ENCODE measurements around the gene NOL6. TPM values are rescaled to one million over a fixed set of nuclear protein-coding genes. Genes with fewer than 3 reads are reported as not detected.

The NOL6 gene
- total RNA-seq, 1 experiment from 2014 or later, result 18.6 TPM

DNA sequence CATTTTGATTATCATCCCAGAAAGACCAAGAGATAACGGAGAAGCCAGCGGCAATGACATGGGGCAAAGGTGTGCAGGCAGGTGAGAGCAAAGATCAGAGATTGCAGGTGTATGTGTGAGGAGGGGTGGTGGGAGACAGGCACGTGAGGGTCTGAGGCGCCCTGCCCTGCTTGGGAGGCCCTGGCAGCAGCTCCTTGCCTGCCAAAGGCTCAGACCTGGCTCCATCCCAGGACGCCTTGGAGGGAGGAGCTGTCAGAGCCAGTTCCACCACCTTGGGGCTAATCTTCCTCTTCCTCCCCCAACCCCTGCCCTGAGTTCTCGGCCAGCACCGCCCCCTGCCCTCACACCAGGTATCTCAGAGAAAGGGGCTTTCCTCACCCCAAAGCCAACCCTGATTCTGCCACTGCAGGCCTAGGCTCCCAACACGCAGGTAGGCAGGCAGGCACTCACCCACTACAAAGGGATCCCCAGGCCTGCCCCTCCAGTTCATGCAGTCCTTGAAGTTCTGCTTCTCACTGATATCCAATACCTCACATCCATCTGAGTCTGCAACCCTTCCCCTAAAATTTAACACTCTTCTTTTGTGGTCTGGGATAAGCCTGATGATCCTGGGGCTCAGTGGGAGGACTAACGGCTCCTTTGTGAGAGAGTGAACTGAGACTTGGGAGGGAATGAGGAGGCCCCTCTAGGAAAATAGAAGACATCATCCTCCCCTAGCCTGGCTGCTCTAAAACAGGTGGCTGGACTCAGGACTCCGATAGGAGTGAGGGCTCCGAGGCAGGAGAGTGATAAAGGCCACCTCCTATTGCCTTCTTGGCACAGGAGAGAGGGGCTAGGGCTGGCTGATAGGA, 28.1 kb downstream of the NOL6 start:
- DNase-seq, result no peak
- Histone ChIP-seq H3K27ac (ENCODE audit: low read length) (no peak overlapping the region), H3K4me3 (ENCODE audit: low read length) (no peak overlapping the region)

DNA sequence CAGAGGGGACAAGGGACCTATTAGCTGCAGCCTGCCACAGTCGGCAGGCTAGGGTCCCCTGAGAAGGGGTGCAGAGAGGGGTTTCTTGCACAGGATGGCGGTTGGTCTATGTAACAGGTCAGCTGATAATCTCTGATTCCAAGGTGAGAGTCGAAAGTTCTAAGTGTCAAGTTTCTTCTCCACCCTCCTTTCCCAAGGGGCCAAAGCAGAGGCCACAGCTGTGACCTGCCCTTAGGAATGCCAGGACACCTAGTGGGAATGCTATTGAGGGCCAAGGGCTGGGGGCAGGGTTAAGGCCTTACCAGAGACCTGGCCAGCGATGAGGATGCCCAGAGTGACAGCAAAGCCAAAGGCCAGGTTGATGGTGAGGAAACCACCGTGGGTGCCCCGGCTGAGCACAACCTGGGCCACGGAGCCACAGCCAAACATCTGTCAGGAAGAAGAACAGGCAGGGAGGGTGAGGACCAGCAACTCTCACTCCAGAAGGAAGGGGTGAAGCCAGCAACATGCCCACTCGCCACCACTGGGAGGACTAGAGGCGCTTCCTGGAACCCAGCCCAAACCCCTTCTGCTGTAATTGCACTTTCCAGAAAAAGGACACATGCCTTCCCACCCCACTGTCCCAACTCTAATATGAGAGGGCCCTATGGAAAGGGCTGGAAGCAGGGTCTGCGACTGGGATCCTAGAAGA, 30.1 kb downstream of the NOL6 start:
- DNase-seq, result no peak
- Histone ChIP-seq H2AFZ (ENCODE audit: low read length) (no peak overlapping the region), H3K4me2 (ENCODE audit: low read depth, low read length, poor library complexity, severe bottlenecking) (no peak overlapping the region), H4K20me1 (ENCODE audit: insufficient read depth, low read depth, low read length) (no peaks in the 10 kb centered on the region), H3K27ac (ENCODE audit: low read length) (no peak overlapping the region), H3K79me2 (ENCODE audit: low read length) (no peaks in the 10 kb centered on the region), H3K36me3 (ENCODE audit: insufficient read depth, low read length) (no peaks in the 10 kb centered on the region), H3K9me3 (ENCODE audit: low read length) (no peaks in the 10 kb centered on the region), H3K27me3 (ENCODE audit: low read length) (no peaks in the 10 kb centered on the region), H3K9me2 (replicated peaks; ENCODE audit: insufficient read depth, low read length) (no peaks in the 10 kb centered on the region), H3K9ac (ENCODE audit: low read length) (no peak overlapping the region), H3K4me1 (ENCODE audit: low read length) (no peaks in the 10 kb centered on the region), H3K4me3 (ENCODE audit: low read length) (no peak overlapping the region)

More for the DNA sequence above, 28.1 kb downstream of the NOL6 start:
- H3K9me3 ChIP-seq (ENCODE audit: low read length), result no peaks in the 10 kb centered on the region
- no peaks in the 10 kb centered on the region for H3K79me2 ChIP-seq (ENCODE audit: low read length)
- no peaks in the 10 kb centered on the region for H4K20me1 ChIP-seq (ENCODE audit: insufficient read depth, low read depth, low read length)
- H3K9ac ChIP-seq (ENCODE audit: low read length), result no peak overlapping the region
- H2AFZ ChIP-seq (ENCODE audit: low read length), result no peak overlapping the region
- H3K4me1 ChIP-seq (ENCODE audit: low read length), result no peaks in the 10 kb centered on the region
- H3K9me2 ChIP-seq (replicated peaks; ENCODE audit: insufficient read depth, low read length), result no peaks in the 10 kb centered on the region
- no peak overlapping the region for H3K4me2 ChIP-seq (ENCODE audit: low read depth, low read length, poor library complexity, severe bottlenecking)
- no peaks in the 10 kb centered on the region for H3K27me3 ChIP-seq (ENCODE audit: low read length)
- no peaks in the 10 kb centered on the region for H3K36me3 ChIP-seq (ENCODE audit: insufficient read depth, low read length)

DNA sequence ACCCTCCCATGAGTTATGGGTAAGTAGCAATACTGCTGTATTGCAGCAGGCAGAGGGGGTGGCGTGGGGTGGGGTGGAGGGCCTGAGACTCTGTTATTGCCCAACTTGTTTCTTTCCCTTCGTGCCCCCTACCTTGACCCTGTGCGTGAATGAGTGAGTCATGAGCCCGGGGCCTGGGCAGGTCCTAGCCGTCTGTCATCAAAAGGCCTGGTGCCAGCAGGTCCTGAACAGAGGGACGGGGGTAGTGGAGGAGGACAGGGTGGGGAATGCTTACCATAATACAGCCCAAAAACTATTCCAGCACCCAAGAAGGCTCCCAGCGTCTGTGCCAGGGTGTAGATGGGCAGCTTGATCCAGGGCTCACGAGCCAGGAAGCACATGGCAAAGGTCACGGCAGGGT, 30.7 kb downstream of the NOL6 start:
- Histone ChIP-seq H3K4me2 (ENCODE audit: low read depth, low read length, poor library complexity, severe bottlenecking) (no peak overlapping the region), H3K9me3 (ENCODE audit: low read length) (no peaks in the 10 kb centered on the region), H3K4me3 (ENCODE audit: low read length) (no peak overlapping the region), H2AFZ (ENCODE audit: low read length) (no peak overlapping the region), H3K4me1 (ENCODE audit: low read length) (peaks cover 2% of the 10 kb centered on the region), H4K20me1 (ENCODE audit: insufficient read depth, low read depth, low read length) (no peaks in the 10 kb centered on the region), H3K27me3 (ENCODE audit: low read length) (no peaks in the 10 kb centered on the region), H3K36me3 (ENCODE audit: insufficient read depth, low read length) (no peaks in the 10 kb centered on the region), H3K79me2 (ENCODE audit: low read length) (no peaks in the 10 kb centered on the region), H3K27ac (ENCODE audit: low read length) (no peak overlapping the region), H3K9ac (ENCODE audit: low read length) (no peak overlapping the region), H3K9me2 (replicated peaks; ENCODE audit: insufficient read depth, low read length) (no peaks in the 10 kb centered on the region)
- no peak for DNase-seq

DNA sequence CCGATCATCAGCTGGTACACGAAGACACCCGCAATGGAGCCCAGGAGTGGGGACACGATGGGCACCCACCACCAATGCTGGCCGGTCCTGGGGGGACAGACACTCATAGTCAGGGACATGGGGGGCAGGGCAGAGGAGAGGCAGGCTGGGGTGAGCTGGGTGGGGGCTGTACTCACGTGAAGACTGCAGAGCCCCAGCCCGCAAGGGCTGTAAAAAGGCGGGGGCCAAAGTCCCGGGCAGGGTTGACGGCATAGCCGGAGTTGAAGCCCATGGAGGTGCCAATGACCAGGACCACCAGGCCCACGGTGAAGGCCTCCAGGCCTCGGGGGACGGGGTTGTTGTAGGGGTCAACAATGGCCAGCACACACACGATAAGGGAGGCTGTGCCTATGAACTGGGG, 31.6 kb downstream of the NOL6 start:
- DNase-seq, result no peak
- no peak overlapping the region for H3K9ac ChIP-seq (ENCODE audit: low read length)
- no peak overlapping the region for H3K27ac ChIP-seq (ENCODE audit: low read length)
- H3K27me3 ChIP-seq (ENCODE audit: low read length), result no peaks in the 10 kb centered on the region
- H3K4me1 ChIP-seq (ENCODE audit: low read length), result peaks cover 5% of the 10 kb centered on the region
- no peaks in the 10 kb centered on the region for H3K36me3 ChIP-seq (ENCODE audit: insufficient read depth, low read length)
- no peaks in the 10 kb centered on the region for H3K9me2 ChIP-seq (replicated peaks; ENCODE audit: insufficient read depth, low read length)
- H3K79me2 ChIP-seq (ENCODE audit: low read length), result no peaks in the 10 kb centered on the region
- H4K20me1 ChIP-seq (ENCODE audit: insufficient read depth, low read depth, low read length), result no peaks in the 10 kb centered on the region
- no peak overlapping the region for H3K4me3 ChIP-seq (ENCODE audit: low read length)
- no peaks in the 10 kb centered on the region for H3K9me3 ChIP-seq (ENCODE audit: low read length)
- no peak overlapping the region for H2AFZ ChIP-seq (ENCODE audit: low read length)
- H3K4me2 ChIP-seq (ENCODE audit: low read depth, low read length, poor library complexity, severe bottlenecking), result no peak overlapping the region

DNA sequence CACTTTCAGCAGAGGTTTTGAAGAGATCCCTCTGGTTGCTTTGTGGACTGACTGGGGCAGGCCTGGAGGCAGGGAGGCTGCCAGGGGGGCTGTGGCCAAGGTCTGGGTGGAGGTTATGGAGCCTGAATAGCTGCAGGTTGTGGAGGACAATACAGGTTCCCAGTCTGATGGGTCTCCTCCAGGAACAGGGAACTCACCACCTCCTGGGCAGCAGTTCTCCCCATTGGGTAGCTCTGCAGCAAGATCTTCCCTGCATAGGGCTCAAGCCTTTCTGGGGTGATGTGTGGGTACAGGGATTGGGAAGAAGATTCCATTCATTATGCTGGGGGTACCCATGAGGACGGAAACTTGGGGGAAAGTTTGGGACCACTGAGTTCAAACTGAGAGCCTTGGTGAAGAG, 33.1 kb downstream of the NOL6 start:
- Histone ChIP-seq H3K27ac (ENCODE audit: low read length) (no peak overlapping the region), H3K4me2 (ENCODE audit: low read depth, low read length, poor library complexity, severe bottlenecking) (no peak overlapping the region), H3K36me3 (ENCODE audit: insufficient read depth, low read length) (no peaks in the 10 kb centered on the region), H2AFZ (ENCODE audit: low read length) (no peak overlapping the region), H3K4me1 (ENCODE audit: low read length) (peaks cover 5% of the 10 kb centered on the region), H3K27me3 (ENCODE audit: low read length) (no peaks in the 10 kb centered on the region), H3K9me2 (replicated peaks; ENCODE audit: insufficient read depth, low read length) (no peaks in the 10 kb centered on the region), H4K20me1 (ENCODE audit: insufficient read depth, low read depth, low read length) (no peaks in the 10 kb centered on the region), H3K9me3 (ENCODE audit: low read length) (no peaks in the 10 kb centered on the region), H3K9ac (ENCODE audit: low read length) (no peak overlapping the region), H3K79me2 (ENCODE audit: low read length) (no peaks in the 10 kb centered on the region), H3K4me3 (ENCODE audit: low read length) (no peak overlapping the region)
- no peak for DNase-seq

DNA sequence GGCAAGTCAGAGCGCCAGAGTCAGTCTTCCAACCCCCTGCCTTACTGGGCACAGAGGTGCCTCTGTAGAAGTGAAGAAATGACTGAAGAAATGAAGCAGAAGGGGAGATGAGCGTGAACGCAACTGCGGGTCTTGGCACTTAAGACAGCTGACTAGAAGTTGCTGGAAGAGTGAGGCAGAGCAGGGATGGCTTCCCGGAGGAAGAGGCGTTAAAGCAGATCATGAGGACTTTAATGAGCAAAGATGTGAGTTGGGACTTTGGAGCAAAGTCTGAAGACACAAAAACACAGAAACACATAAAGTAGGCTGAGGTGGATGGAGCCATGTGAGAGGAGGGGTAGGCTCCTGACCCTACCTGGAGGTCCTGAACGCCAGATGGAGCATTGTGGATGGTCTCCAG, 33.5 kb downstream of the NOL6 start:
- no peaks in the 10 kb centered on the region for H3K9me3 ChIP-seq (ENCODE audit: low read length)
- H3K27ac ChIP-seq (ENCODE audit: low read length), result no peak overlapping the region
- H4K20me1 ChIP-seq (ENCODE audit: insufficient read depth, low read depth, low read length), result no peaks in the 10 kb centered on the region
- H3K27me3 ChIP-seq (ENCODE audit: low read length), result no peaks in the 10 kb centered on the region
- H3K4me1 ChIP-seq (ENCODE audit: low read length), result peaks cover 5% of the 10 kb centered on the region
- H3K36me3 ChIP-seq (ENCODE audit: insufficient read depth, low read length), result no peaks in the 10 kb centered on the region
- no peak for DNase-seq
- no peak overlapping the region for H2AFZ ChIP-seq (ENCODE audit: low read length)
- no peak overlapping the region for H3K4me3 ChIP-seq (ENCODE audit: low read length)
- no peaks in the 10 kb centered on the region for H3K79me2 ChIP-seq (ENCODE audit: low read length)
- no peak overlapping the region for H3K9ac ChIP-seq (ENCODE audit: low read length)
- no peak overlapping the region for H3K4me2 ChIP-seq (ENCODE audit: low read depth, low read length, poor library complexity, severe bottlenecking)
- H3K9me2 ChIP-seq (replicated peaks; ENCODE audit: insufficient read depth, low read length), result no peaks in the 10 kb centered on the region

DNA sequence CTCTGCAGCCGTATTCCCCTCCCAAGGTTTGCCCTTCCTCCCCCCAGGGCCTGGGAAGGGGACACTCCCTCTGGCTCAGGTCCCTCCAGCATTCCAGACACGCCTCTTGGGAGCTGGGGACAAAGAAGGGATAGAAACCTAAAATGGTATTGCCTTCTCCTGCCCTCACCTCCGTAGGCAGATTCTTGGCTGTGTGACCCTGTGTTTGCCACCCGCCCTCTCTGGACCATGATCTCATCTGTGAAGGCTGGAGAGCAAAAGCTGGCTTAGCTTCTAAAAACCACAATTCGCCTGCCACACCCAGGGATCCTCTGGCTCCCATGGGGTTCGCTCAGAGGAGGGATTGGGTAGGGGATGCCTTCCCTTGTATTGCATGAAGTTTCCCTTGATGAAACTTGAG, 34.0 kb downstream of the NOL6 start:
- no peak overlapping the region for H3K9ac ChIP-seq (ENCODE audit: low read length)
- no peaks in the 10 kb centered on the region for H3K9me2 ChIP-seq (replicated peaks; ENCODE audit: insufficient read depth, low read length)
- H3K4me3 ChIP-seq (ENCODE audit: low read length), result no peak overlapping the region
- no peak for DNase-seq
- H3K4me1 ChIP-seq (ENCODE audit: low read length), result peaks cover 5% of the 10 kb centered on the region
- H3K27me3 ChIP-seq (ENCODE audit: low read length), result no peaks in the 10 kb centered on the region
- no peaks in the 10 kb centered on the region for H4K20me1 ChIP-seq (ENCODE audit: insufficient read depth, low read depth, low read length)
- no peaks in the 10 kb centered on the region for H3K79me2 ChIP-seq (ENCODE audit: low read length)
- no peak overlapping the region for H2AFZ ChIP-seq (ENCODE audit: low read length)
- no peak overlapping the region for H3K4me2 ChIP-seq (ENCODE audit: low read depth, low read length, poor library complexity, severe bottlenecking)
- H3K36me3 ChIP-seq (ENCODE audit: insufficient read depth, low read length), result no peaks in the 10 kb centered on the region
- H3K27ac ChIP-seq (ENCODE audit: low read length), result no peak overlapping the region
- no peaks in the 10 kb centered on the region for H3K9me3 ChIP-seq (ENCODE audit: low read length)

DNA sequence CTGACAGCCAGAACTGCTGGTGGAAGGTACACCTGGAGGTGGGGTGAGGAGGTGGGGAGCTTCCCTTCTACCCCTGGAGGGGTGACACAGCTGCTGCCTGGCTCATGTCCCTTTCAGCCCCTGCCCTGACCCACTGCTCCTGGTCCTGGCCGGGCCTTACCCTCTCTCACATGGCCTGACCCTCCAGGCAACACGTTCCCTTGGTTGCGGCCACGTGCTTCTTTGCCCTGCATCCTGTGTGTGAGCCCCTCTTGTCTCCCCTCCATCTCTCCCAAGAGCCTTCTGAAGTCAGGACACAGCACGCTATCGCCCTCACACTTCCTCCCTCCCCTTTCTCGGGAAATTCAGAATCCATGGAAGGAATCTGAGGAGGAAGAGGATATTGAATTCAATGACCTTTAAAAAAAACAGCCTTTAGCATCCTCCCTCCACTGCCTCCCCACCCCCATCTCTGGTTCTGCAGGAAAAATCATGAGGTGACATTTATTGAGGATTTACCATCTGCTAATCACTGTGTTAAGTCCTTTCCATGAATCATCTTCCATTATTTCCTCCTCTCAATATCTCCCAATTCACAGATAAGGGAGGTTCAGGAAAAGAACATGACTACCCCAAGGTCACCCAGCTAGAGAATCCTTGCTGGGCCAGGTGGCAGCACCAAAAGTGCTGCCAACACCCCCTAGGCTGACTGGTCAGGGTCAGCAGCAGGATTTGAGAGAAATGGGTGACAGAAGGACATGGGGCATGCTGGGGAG, 34.6 kb downstream of the NOL6 start:
- Histone ChIP-seq H3K79me2 (ENCODE audit: low read length) (no peaks in the 10 kb centered on the region), H3K4me2 (ENCODE audit: low read depth, low read length, poor library complexity, severe bottlenecking) (no peak overlapping the region), H3K9me3 (ENCODE audit: low read length) (no peaks in the 10 kb centered on the region), H3K27ac (ENCODE audit: low read length) (no peak overlapping the region), H3K9me2 (replicated peaks; ENCODE audit: insufficient read depth, low read length) (no peaks in the 10 kb centered on the region), H3K9ac (ENCODE audit: low read length) (no peak overlapping the region), H4K20me1 (ENCODE audit: insufficient read depth, low read depth, low read length) (no peaks in the 10 kb centered on the region), H3K4me1 (ENCODE audit: low read length) (peaks cover 5% of the 10 kb centered on the region), H3K4me3 (ENCODE audit: low read length) (no peak overlapping the region), H3K36me3 (ENCODE audit: insufficient read depth, low read length) (no peaks in the 10 kb centered on the region), H2AFZ (ENCODE audit: low read length) (no peak overlapping the region), H3K27me3 (ENCODE audit: low read length) (no peaks in the 10 kb centered on the region)
- DNase-seq, result no peak

Measured in Karpas-422 (cell line).